HCT116 (cell line): ENCODE measurements around the gene ACTR3. TPM values are rescaled to one million over a fixed set of nuclear protein-coding genes. Genes with fewer than 3 reads are reported as not detected.

ENCODE experiments used
- ATAC-seq: fragments of 200-7000 bp; cut with Tn5 transposase; 2 replicates; pipeline ENCODE4 v1.9.1; 2020; ENCODE audit warnings: mild to moderate bottlenecking, moderate library complexity
- BruUV-seq: library from RNA; stranded (reverse); fragments of 400-500 nt; replicated peaks from 2 replicates; lab custom pipeline; 2021; lab: Mats Ljungman, UMichigan
- CTCF ChIA-PET: fragments of 300-600 bp; sonication (Branson Sonifier 250); formaldehyde crosslinking; loops from one replicate; lab custom pipeline; 2021; ENCODE audit warnings: antibody characterized with exemption; lab: Charles Lee
- POLR2A ChIA-PET: fragments of 300-600, 350-600 bp; sonication (Branson Sonifier 250); formaldehyde crosslinking; loops from one replicate; lab custom pipeline; 2021; ENCODE audit warnings: antibody characterized with exemption; lab: Charles Lee
- RAD21 ChIA-PET, 2 experiments: fragments of 300-600 bp; sonication (Branson Sonifier 250); formaldehyde crosslinking; loops; one replicate each; lab custom pipeline; 2023; ENCODE audit warnings: low total read pairs in 2 of 2; ENCODE audit not compliant: uncharacterized antibody in 2 of 2, unreplicated experiment in 2 of 2, low non-redundant PET in 1 of 2; lab: Charles Lee
- DNase-seq: peaks from one replicate; pipeline ENCODE4 v3.0.0-alpha.2; 2010; ENCODE audit warnings: low read depth, low spot score
- H2AFZ ChIP-seq: fragments of 200-600 bp; shearing (Covaris generic), sonication (generic); 2 replicates; pipeline ENCODE4 v1.6.1; 2017; ENCODE audit warnings: low read depth, mixed run types, mixed read lengths, antibody characterized with exemption, low read length; ENCODE audit not compliant: poor library complexity, severe bottlenecking
- H3K27ac ChIP-seq: 2 replicates; pipeline ENCODE4 v1.5.1; 2012; ENCODE audit warnings: low read depth, low read length
- H3K27me3 ChIP-seq: fragments of 200-600 bp; sonication (generic); 2 replicates; pipeline ENCODE4 v1.6.1; 2016; ENCODE audit warnings: mixed run types, low read length, mixed read lengths; ENCODE audit not compliant: insufficient read depth
- H3K36me3 ChIP-seq, 2 experiments: fragments of 200-500 bp in 1 of 2; fragments of 200-600 bp in 1 of 2; sonication (Bioruptor generic) in 1 of 2; sonication (generic) in 1 of 2; 2 replicates each; pipeline versions ENCODE4 v1.5.1 to v1.6.1; 2014 to 2016; ENCODE audit warnings: low read length in 2 of 2, inconsistent platforms in 1 of 2, mixed read lengths in 1 of 2, mixed run types in 1 of 2; ENCODE audit not compliant: insufficient read depth in 2 of 2, control insufficient read depth in 1 of 2
- H3K4me1 ChIP-seq, 2 experiments: fragments of 200-600 bp in 1 of 2; sonication (generic) in 1 of 2; 2 replicates each; pipeline versions ENCODE4 v1.5.1 to v1.6.1; 2012 to 2017; ENCODE audit warnings: low read length in 2 of 2, inconsistent platforms in 1 of 2, mild to moderate bottlenecking in 1 of 2, mixed read lengths in 1 of 2, mixed run types in 1 of 2, moderate library complexity in 1 of 2; ENCODE audit not compliant: insufficient read depth in 2 of 2, control insufficient read depth in 1 of 2
- H3K4me2 ChIP-seq: fragments of 200-600 bp; sonication (generic); 2 replicates; pipeline ENCODE4 v1.6.1; 2017; ENCODE audit warnings: mixed run types, low read length, mixed read lengths
- H3K4me3 ChIP-seq, 2 experiments: fragments of 200-600 bp in 1 of 2; sonication (generic) in 1 of 2; replicated peaks in 1 of 2; 2 replicates each; pipeline ENCODE4 v1.5.1; 2011 to 2016; ENCODE audit warnings: low read length in 2 of 2, control low read depth in 1 of 2, low read depth in 1 of 2, mild to moderate bottlenecking in 1 of 2, mixed read lengths in 1 of 2, mixed run types in 1 of 2
- H3K79me2 ChIP-seq: fragments of 200-600 bp; sonication (generic); 2 replicates; pipeline ENCODE4 v1.6.1; 2017; ENCODE audit warnings: mild to moderate bottlenecking, mixed run types, low read length, moderate library complexity, mixed read lengths; ENCODE audit not compliant: insufficient read depth
- H3K9ac ChIP-seq: fragments of 200-600 bp; sonication (generic); 2 replicates; pipeline ENCODE4 v1.6.1; 2016; ENCODE audit warnings: low read length, mixed read lengths
- H3K9me2 ChIP-seq: fragments of 200-600 bp; sonication (generic), shearing (Covaris generic); 2 replicates; pipeline ENCODE4 v1.6.1; 2017; ENCODE audit warnings: mixed run types, mild to moderate bottlenecking, moderate library complexity; ENCODE audit not compliant: insufficient read depth
- H3K9me3 ChIP-seq, 2 experiments: fragments of 200-500 bp in 1 of 2; fragments of 200-600 bp in 1 of 2; sonication (Bioruptor generic) in 1 of 2; sonication (generic) in 1 of 2; 2 replicates each; pipeline ENCODE4 v1.6.1; 2014 to 2017; ENCODE audit warnings: low read length in 2 of 2, mixed read lengths in 2 of 2, inconsistent platforms in 1 of 2, low read depth in 1 of 2, mild to moderate bottlenecking in 1 of 2, mixed run types in 1 of 2, moderate library complexity in 1 of 2; ENCODE audit not compliant: control insufficient read depth in 1 of 2, insufficient read depth in 1 of 2
- H4K20me1 ChIP-seq: fragments of 200-600 bp; sonication (generic), shearing (Covaris generic); 2 replicates; pipeline ENCODE4 v1.6.1; 2017; ENCODE audit warnings: mixed run types, mild to moderate bottlenecking, moderate library complexity; ENCODE audit not compliant: insufficient read depth
- CEBPB ChIP-seq: IDR thresholded peaks from 2 replicates; pipeline ENCODE4 v1.6.1; 2012; ENCODE audit warnings: low read depth
- SIN3A ChIP-seq: IDR thresholded peaks from 2 replicates; pipeline ENCODE4 v1.6.1; 2012; ENCODE audit warnings: low read depth
- SRF ChIP-seq: IDR thresholded peaks from 2 replicates; pipeline ENCODE4 v1.6.1; 2012; ENCODE audit warnings: low read depth
- TCF7L2 ChIP-seq: IDR thresholded peaks from 2 replicates; pipeline ENCODE4 v1.7.0; 2011; ENCODE audit warnings: borderline replicate concordance, inconsistent platforms; ENCODE audit not compliant: insufficient read depth, insufficient read length; ENCODE audit errors: extremely low read depth
- YY1 ChIP-seq: IDR thresholded peaks from 2 replicates; pipeline ENCODE4 v1.6.1; 2011; ENCODE audit warnings: low read length, low read depth, moderate library complexity, mild to moderate bottlenecking; ENCODE audit not compliant: insufficient replicate concordance; ENCODE audit errors: extremely low read depth
- ZFX ChIP-seq: fragments of 450-650 bp; IDR thresholded peaks from 2 replicates; pipeline ENCODE4 v1.6.1; 2017
- ZNF274 ChIP-seq: fragments of 200-500 bp; sonication (Bioruptor generic); IDR thresholded peaks from 2 replicates; pipeline ENCODE4 v1.6.1; 2014; ENCODE audit warnings: mild to moderate bottlenecking, low read depth, low read length, inconsistent platforms
- intact Hi-C: fragments of 100-400 bp; cut with micrococcal nuclease; formaldehyde crosslinking; loops from 2 replicates; pipeline ENCODE4 v1.10.0; 2022
- total RNA-seq: library from RNA; stranded (reverse); gene quantifications from one replicate; pipeline ENCODE4 v1.2.1, GENCODE V29; 2021; ENCODE audit not compliant: unreplicated experiment
- TF ChIP-seq, protein P1 (sequence below): IDR thresholded peaks from 2 replicates; pipeline ENCODE4 v1.6.1; 2011; ENCODE audit warnings: mild to moderate bottlenecking, low read length, moderate library complexity; ENCODE audit not compliant: insufficient replicate concordance; ENCODE audit errors: extremely low read depth

The ACTR3 gene
- total RNA-seq, 1 experiment from 2014 or later, result 232 TPM

DNA sequence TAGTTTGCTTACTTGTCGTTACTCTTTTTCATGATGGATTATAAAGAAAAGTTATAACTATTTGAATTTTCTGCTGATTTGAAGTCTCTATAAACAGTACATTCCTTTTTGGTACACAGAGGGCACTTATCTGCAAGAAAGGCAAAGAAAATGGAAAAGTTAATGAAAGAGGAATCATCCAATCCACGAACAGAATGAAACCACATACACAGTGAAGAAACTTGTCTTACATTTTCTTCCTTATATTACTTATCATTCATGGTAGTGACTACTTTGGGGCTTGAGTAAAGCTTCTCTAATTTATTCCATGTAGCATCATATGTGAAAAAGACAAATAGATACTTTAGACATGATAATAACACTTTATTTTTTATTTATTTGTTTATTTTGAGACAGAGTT is 14.8 kb upstream of the ACTR3 start (continued):
- TF ChIP-seq YY1, result no peak
- TF ChIP-seq, protein P1, sequence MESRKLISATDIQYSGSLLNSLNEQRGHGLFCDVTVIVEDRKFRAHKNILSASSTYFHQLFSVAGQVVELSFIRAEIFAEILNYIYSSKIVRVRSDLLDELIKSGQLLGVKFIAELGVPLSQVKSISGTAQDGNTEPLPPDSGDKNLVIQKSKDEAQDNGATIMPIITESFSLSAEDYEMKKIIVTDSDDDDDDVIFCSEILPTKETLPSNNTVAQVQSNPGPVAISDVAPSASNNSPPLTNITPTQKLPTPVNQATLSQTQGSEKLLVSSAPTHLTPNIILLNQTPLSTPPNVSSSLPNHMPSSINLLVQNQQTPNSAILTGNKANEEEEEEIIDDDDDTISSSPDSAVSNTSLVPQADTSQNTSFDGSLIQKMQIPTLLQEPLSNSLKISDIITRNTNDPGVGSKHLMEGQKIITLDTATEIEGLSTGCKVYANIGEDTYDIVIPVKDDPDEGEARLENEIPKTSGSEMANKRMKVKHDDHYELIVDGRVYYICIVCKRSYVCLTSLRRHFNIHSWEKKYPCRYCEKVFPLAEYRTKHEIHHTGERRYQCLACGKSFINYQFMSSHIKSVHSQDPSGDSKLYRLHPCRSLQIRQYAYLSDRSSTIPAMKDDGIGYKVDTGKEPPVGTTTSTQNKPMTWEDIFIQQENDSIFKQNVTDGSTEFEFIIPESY, result no peak

DNA sequence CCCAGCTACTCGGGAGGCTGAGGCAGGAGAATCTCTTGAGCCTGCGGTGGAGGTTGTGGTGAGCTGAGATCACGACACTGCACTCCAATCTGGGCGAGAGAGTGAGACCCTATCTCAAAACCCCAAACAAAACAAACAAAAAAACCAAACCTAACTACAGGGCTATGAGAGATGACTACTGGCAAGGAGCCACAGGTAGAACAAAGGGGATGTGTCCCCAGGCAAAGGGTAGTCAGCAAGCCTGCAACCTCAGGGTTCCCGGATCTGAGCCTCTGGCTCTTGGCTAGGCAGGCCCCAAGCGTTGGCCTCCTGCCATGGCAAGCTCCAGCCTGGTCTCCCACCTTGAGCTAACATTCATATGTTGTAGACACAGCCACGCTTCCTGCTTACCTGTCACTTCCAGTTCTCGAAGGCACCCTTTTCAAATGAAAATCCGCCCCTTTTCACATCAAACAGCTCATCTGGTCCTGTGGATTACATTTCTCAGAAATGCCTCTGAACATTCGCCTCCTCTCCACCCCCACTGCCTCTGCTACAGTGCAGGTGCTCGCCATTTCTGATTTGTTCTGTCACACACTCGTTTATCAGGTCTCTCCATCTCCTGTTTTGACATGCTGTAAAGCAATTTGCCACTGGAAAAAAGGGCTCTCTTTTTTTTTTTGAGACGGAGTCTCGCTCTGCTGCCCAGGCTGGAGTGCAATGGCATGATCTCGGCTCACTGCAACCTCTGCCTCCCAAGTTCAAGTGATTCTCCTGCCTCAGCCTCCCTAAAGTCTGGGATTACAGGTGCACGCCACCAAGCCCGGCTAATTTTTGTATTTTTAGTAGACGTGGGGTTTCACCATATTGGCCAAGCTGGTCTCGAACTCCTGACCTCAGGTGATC is 13.1 kb upstream of the ACTR3 start:
- intact Hi-C loops, result no loop called here
- Histone ChIP-seq H3K79me2 (no peaks in the 10 kb centered on the region), H2AFZ (no peak overlapping the region), H3K9me2 (no peaks in the 10 kb centered on the region), H3K9ac (no peak overlapping the region), H3K27ac (peak overlapping the region; percentile 79), H4K20me1 (no peaks in the 10 kb centered on the region), H3K27me3 (no peaks in the 10 kb centered on the region), H3K36me3 (no peaks in the 10 kb centered on the region), H3K4me1 (peaks cover 36 to 39% of the 10 kb centered on the region in 2 experiments), H3K4me2 (peak overlapping the region; percentile 78), H3K4me3 (no peak overlapping the region)
- POLR2A ChIA-PET, result interaction anchor here (1.0 to 1.2 kb wide), 2 partner anchors 13 to 120 kb away, joined by 4 to 5 read pairs; partner anchors contain the start of genes ACTR3 and SLC35F5
- DNase-seq, result peak; percentile 64
- RAD21 ChIA-PET, result interaction anchor here in 1 of 2 experiments (0.8 kb wide), 1 partner anchor 272 kb away, joined by 4 read pairs; no protein-coding TSS in a partner anchor
- TF ChIP-seq TCF7L2 (peak; percentile 77), ZFX (no peak), SIN3A (no peak), SRF (no peak), ZNF274 (no peak), CEBPB (no peak)
- TF ChIP-seq, all 23 proteins: peak for 1
- no peaks in the 10 kb centered on the region for H3K9me3 ChIP-seq
- CTCF ChIA-PET, result interaction anchor here (0.7 kb wide), 1 partner anchor 17 kb away, joined by 4 read pairs; no protein-coding TSS in a partner anchor
- ATAC-seq, result peak; percentile 56
- no TSS peak for BruUV-seq
